Body of pancreas (tissue), 4 donors: ENCODE data around the gene LBP.

ENCODE experiments used
- POLR2A ChIP-seq, 3 donors: fragments of 450-650 bp; IDR thresholded peaks; one replicate each; pipeline ENCODE4 v1.6.1; 2016; ENCODE audit warnings: antibody characterized with exemption in 3 of 3, mild to moderate bottlenecking in 2 of 3
- TF ChIP-seq, protein P1 (sequence below), 7 experiments: fragments of 450-650 bp in 4 of 7; fragments of 200-600 bp in 3 of 7; sonication (generic) in 3 of 7; IDR thresholded peaks; one replicate each; pipeline ENCODE4 v1.5.1; 2016 to 2019; ENCODE audit warnings: antibody characterized with exemption in 7 of 7

DNA sequence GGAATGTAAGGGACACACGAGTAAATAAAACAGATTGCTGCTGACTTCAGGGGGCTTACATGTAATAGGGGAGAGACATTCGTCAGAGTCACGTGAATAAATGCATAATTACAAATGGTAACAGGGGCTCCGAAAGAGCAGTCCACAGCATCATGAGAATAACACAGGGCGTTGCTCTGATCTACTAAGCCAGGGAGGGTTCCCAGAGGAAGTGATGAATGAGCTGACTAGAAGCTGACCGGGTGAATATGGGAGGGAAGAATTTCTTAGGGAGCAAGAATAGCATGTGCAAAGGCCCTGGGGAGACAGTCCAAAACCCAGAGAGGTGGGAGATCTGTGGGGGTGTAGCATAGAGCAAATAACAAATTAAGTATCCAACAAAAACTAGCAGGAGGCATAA lies 39.9 kb upstream of the LBP start:
- TF ChIP-seq, protein P1, sequence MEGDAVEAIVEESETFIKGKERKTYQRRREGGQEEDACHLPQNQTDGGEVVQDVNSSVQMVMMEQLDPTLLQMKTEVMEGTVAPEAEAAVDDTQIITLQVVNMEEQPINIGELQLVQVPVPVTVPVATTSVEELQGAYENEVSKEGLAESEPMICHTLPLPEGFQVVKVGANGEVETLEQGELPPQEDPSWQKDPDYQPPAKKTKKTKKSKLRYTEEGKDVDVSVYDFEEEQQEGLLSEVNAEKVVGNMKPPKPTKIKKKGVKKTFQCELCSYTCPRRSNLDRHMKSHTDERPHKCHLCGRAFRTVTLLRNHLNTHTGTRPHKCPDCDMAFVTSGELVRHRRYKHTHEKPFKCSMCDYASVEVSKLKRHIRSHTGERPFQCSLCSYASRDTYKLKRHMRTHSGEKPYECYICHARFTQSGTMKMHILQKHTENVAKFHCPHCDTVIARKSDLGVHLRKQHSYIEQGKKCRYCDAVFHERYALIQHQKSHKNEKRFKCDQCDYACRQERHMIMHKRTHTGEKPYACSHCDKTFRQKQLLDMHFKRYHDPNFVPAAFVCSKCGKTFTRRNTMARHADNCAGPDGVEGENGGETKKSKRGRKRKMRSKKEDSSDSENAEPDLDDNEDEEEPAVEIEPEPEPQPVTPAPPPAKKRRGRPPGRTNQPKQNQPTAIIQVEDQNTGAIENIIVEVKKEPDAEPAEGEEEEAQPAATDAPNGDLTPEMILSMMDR (IDR thresholded peaks at IDR 0.05), result no peak
- TF ChIP-seq POLR2A (IDR thresholded peaks at IDR 0.05), result no peak
